ENCODE measurements around the gene TPP1. TPM values are rescaled to one million over a fixed set of nuclear protein-coding genes. Genes with fewer than 3 reads are reported as not detected.
A peak's percentile ranks its signal among the peaks of the same experiment; 100 is the strongest.

TPP1 gene
- total and polyA plus RNA-seq, 4 experiments from 2014 or later, result 103 to 198 (median 169) TPM

- Mint-ChIP-seq H3K4me1 (peaks cover 0 to 4% (median 0%) of the 10 kb centered on the region in 4 donors), H3K4me3 (no peak overlapping the region), H3K27ac (no peak overlapping the region), H3K27me3 (no peaks in the 10 kb centered on the region), H3K9me3 (no peaks in the 10 kb centered on the region), H3K36me3 (peaks cover 13 to 20% of the 10 kb centered on the region in 2 donors)
- peaks cover 3% of the 10 kb centered on the region for H3K36me3 ChIP-seq (ENCODE audit: insufficient read depth, low read length)
- H3K4me1 ChIP-seq (ENCODE audit: insufficient read depth, low read length), result no peaks in the 10 kb centered on the region
- DNase-seq, result no peak
- ChIA-PET POLR2A (ENCODE audit: partially characterized antibody) (no interaction called here), CTCF (ENCODE audit: partially characterized antibody) (no interaction called here)
- no peak overlapping the region for H3K4me3 ChIP-seq (ENCODE audit: low read length in 2 of 2)
- no peak overlapping the region for H3K27ac ChIP-seq (ENCODE audit: low read depth, low read length)
- no peaks in the 10 kb centered on the region for H3K27me3 ChIP-seq (ENCODE audit: insufficient read depth, low read length)
- intact Hi-C loops (cut with micrococcal nuclease), result no loop called here
- no peaks in the 10 kb centered on the region for H3K9me3 ChIP-seq (ENCODE audit: control insufficient read depth in 1 of 2, low read length in 2 of 2)
Measured at GRCh38 chr11:6567371-6567745, 51.9 kb downstream of the TPP1 start.

- no peaks in the 10 kb centered on the region for H3K4me1 ChIP-seq (ENCODE audit: insufficient read depth, low read length)
- intact Hi-C loops (cut with micrococcal nuclease), result no loop called here
- peak overlapping the region in 2 of 7 donors; percentile 22 to 32 for H3K27ac Mint-ChIP-seq
- H3K36me3 ChIP-seq (ENCODE audit: insufficient read depth, low read length), result peaks cover 3% of the 10 kb centered on the region
- H3K4me1 Mint-ChIP-seq, result peaks cover 0 to 4% (median 0%) of the 10 kb centered on the region in 4 donors
- no peak for DNase-seq
- H3K9me3 ChIP-seq (ENCODE audit: control insufficient read depth in 1 of 2, low read length in 2 of 2), result no peaks in the 10 kb centered on the region
- H3K27ac ChIP-seq (ENCODE audit: low read depth, low read length), result no peak overlapping the region
- H3K4me3 ChIP-seq (ENCODE audit: low read length in 2 of 2), result no peak overlapping the region
- H3K36me3 Mint-ChIP-seq, result peaks cover 10 to 19% of the 10 kb centered on the region in 2 donors
- CTCF ChIA-PET (ENCODE audit: partially characterized antibody), result interaction anchor here (1.3 kb wide), 1 partner anchor 36 kb away, joined by 3 read pairs; no protein-coding TSS in a partner anchor
- no peaks in the 10 kb centered on the region for H3K27me3 Mint-ChIP-seq
- no peaks in the 10 kb centered on the region for H3K27me3 ChIP-seq (ENCODE audit: insufficient read depth, low read length)
- H3K4me3 Mint-ChIP-seq, result no peak overlapping the region
- no peaks in the 10 kb centered on the region for H3K9me3 Mint-ChIP-seq
- POLR2A ChIA-PET (ENCODE audit: partially characterized antibody), result no interaction called here
Measured at GRCh38 chr11:6566704-6567370, 52.4 kb downstream of the TPP1 start.

- peaks cover 11 to 19% of the 10 kb centered on the region in 2 donors for H3K36me3 Mint-ChIP-seq
- no peaks in the 10 kb centered on the region for H3K9me3 ChIP-seq (ENCODE audit: control insufficient read depth in 1 of 2, low read length in 2 of 2)
- no peaks in the 10 kb centered on the region for H3K27me3 Mint-ChIP-seq
- peak overlapping the region in 2 of 7 donors; percentile 22 to 32 for H3K27ac Mint-ChIP-seq
- H3K4me3 ChIP-seq (ENCODE audit: low read length in 2 of 2), result no peak overlapping the region
- no peak overlapping the region for H3K4me3 Mint-ChIP-seq
- ChIA-PET CTCF (ENCODE audit: partially characterized antibody) (interaction anchor here (1.3 kb wide), 1 partner anchor 35 kb away, joined by 3 read pairs; no protein-coding TSS in a partner anchor), POLR2A (ENCODE audit: partially characterized antibody) (interaction anchor here (0.9 kb wide), 1 partner anchor 148 kb away, joined by 3 read pairs; no protein-coding TSS in a partner anchor)
- peaks cover 0 to 4% (median 0%) of the 10 kb centered on the region in 4 donors for H3K4me1 Mint-ChIP-seq
- intact Hi-C loops (cut with micrococcal nuclease), result no loop called here
- H3K9me3 Mint-ChIP-seq, result no peaks in the 10 kb centered on the region
- no peak overlapping the region for H3K27ac ChIP-seq (ENCODE audit: low read depth, low read length)
- no peaks in the 10 kb centered on the region for H3K4me1 ChIP-seq (ENCODE audit: insufficient read depth, low read length)
- H3K36me3 ChIP-seq (ENCODE audit: insufficient read depth, low read length), result peaks cover 3% of the 10 kb centered on the region
- no peak for DNase-seq
- H3K27me3 ChIP-seq (ENCODE audit: insufficient read depth, low read length), result no peaks in the 10 kb centered on the region
Measured at GRCh38 chr11:6565988-6566703, 53.1 kb downstream of the TPP1 start.

GRCh38 chr11:6565325-6565724 lies 53.9 kb downstream of the TPP1 start:
- Mint-ChIP-seq H3K4me1 (peaks cover 0 to 4% (median 0%) of the 10 kb centered on the region in 4 donors), H3K27ac (peak overlapping the region in 2 of 7 donors; percentile 16 to 49), H3K27me3 (no peaks in the 10 kb centered on the region), H3K9me3 (no peaks in the 10 kb centered on the region), H3K4me3 (no peak overlapping the region), H3K36me3 (peaks cover 14 to 19% of the 10 kb centered on the region in 2 donors)
- no peaks in the 10 kb centered on the region for H3K4me1 ChIP-seq (ENCODE audit: insufficient read depth, low read length)
- ChIA-PET POLR2A (ENCODE audit: partially characterized antibody) (interaction anchor here (0.9 kb wide), 1 partner anchor 148 kb away, joined by 3 read pairs; no protein-coding TSS in a partner anchor), CTCF (ENCODE audit: partially characterized antibody) (interaction anchor here (1.3 kb wide), 1 partner anchor 34 kb away, joined by 3 read pairs; no protein-coding TSS in a partner anchor)
- DNase-seq, result no peak
- intact Hi-C loops (cut with micrococcal nuclease), result no loop called here
- H3K4me3 ChIP-seq (ENCODE audit: low read length in 2 of 2), result no peak overlapping the region
- peaks cover 3% of the 10 kb centered on the region for H3K36me3 ChIP-seq (ENCODE audit: insufficient read depth, low read length)
- H3K9me3 ChIP-seq (ENCODE audit: control insufficient read depth in 1 of 2, low read length in 2 of 2), result no peaks in the 10 kb centered on the region
- no peaks in the 10 kb centered on the region for H3K27me3 ChIP-seq (ENCODE audit: insufficient read depth, low read length)
- H3K27ac ChIP-seq (ENCODE audit: low read depth, low read length), result no peak overlapping the region

- Mint-ChIP-seq H3K9me3 (no peaks in the 10 kb centered on the region), H3K27ac (no peak overlapping the region), H3K36me3 (peaks cover 22 to 23% of the 10 kb centered on the region in 2 donors), H3K27me3 (no peaks in the 10 kb centered on the region), H3K4me3 (no peak overlapping the region), H3K4me1 (peaks cover 0 to 4% (median 0%) of the 10 kb centered on the region in 4 donors)
- Histone ChIP-seq H3K9me3 (ENCODE audit: control insufficient read depth in 1 of 2, low read length in 2 of 2) (no peaks in the 10 kb centered on the region), H3K36me3 (ENCODE audit: insufficient read depth, low read length) (peaks cover 3% of the 10 kb centered on the region), H3K27ac (ENCODE audit: low read depth, low read length) (no peak overlapping the region), H3K27me3 (ENCODE audit: insufficient read depth, low read length) (no peaks in the 10 kb centered on the region), H3K4me1 (ENCODE audit: insufficient read depth, low read length) (no peaks in the 10 kb centered on the region), H3K4me3 (ENCODE audit: low read length in 2 of 2) (no peak overlapping the region)
- intact Hi-C loops (cut with micrococcal nuclease), result no loop called here
- CTCF ChIA-PET (ENCODE audit: partially characterized antibody), result interaction anchor here (1.0 to 1.5 kb wide), 2 partner anchors 10 to 185 kb away, joined by 3 read pairs; no protein-coding TSS in a partner anchor
- DNase-seq, result no peak
- POLR2A ChIA-PET (ENCODE audit: partially characterized antibody), result no interaction called here
Measured at GRCh38 chr11:6563667-6564066, 55.6 kb downstream of the TPP1 start.

GRCh38 chr11:6563121-6563619 lies 56.1 kb downstream of the TPP1 start:
- intact Hi-C loops (cut with micrococcal nuclease), result no loop called here
- no peaks in the 10 kb centered on the region for H3K27me3 ChIP-seq (ENCODE audit: insufficient read depth, low read length)
- ChIA-PET CTCF (ENCODE audit: partially characterized antibody) (interaction anchor here (0.8 to 1.5 kb wide), 3 partner anchors 9 to 185 kb away, joined by 3 to 4 read pairs (median 3); partner anchors contain the start of gene MRPL17), POLR2A (ENCODE audit: partially characterized antibody) (no interaction called here)
- H3K4me1 Mint-ChIP-seq, result peaks cover 0 to 4% (median 0%) of the 10 kb centered on the region in 4 donors
- H3K36me3 Mint-ChIP-seq, result peaks cover 22 to 24% of the 10 kb centered on the region in 2 donors
- H3K4me1 ChIP-seq (ENCODE audit: insufficient read depth, low read length), result no peaks in the 10 kb centered on the region
- no peak overlapping the region for H3K27ac Mint-ChIP-seq
- H3K4me3 Mint-ChIP-seq, result no peak overlapping the region
- H3K4me3 ChIP-seq (ENCODE audit: low read length in 2 of 2), result no peak overlapping the region
- H3K27ac ChIP-seq (ENCODE audit: low read depth, low read length), result no peak overlapping the region
- DNase-seq, result no peak
- H3K27me3 Mint-ChIP-seq, result no peaks in the 10 kb centered on the region
- no peaks in the 10 kb centered on the region for H3K9me3 ChIP-seq (ENCODE audit: control insufficient read depth in 1 of 2, low read length in 2 of 2)
- H3K36me3 ChIP-seq (ENCODE audit: insufficient read depth, low read length), result peaks cover 3% of the 10 kb centered on the region
- H3K9me3 Mint-ChIP-seq, result no peaks in the 10 kb centered on the region

Measured in CD4-positive, alpha-beta memory T cell (primary cell).